ENCODE results near the gene METTL26. TPM values are rescaled to one million over a fixed set of nuclear protein-coding genes. Genes with fewer than 3 reads are reported as not detected.
A peak's percentile ranks its signal among the peaks of the same experiment; 100 is the strongest.

The METTL26 gene
- polyA plus RNA-seq, 3 donors: 57.1 to 80.9 (median 70.4) TPM

GRCh38 chr16:662597-662996 is 26.5 kb upstream of the METTL26 start:
- Mint-ChIP-seq H3K4me3 (no peak overlapping the region), H3K9me3 (no peaks in the 10 kb centered on the region), H3K36me3 (peaks cover 0 to 6% of the 10 kb centered on the region in 2 donors), H3K4me1 (peaks cover 11% of the 10 kb centered on the region), H3K27ac (peak overlapping the region in 1 of 7 donors; percentile 20), H3K27me3 (ENCODE audit: low read depth in 3 of 3) (peaks cover 0 to 2% (median 2%) of the 10 kb centered on the region in 3 donors)
- Histone ChIP-seq H3K9me3 (replicated peaks in 1 of 2; ENCODE audit: control insufficient read depth in 1 of 2, insufficient read depth in 1 of 2, low read length in 2 of 2) (no peaks in the 10 kb centered on the region), H2AFZ (ENCODE audit: insufficient read depth, low read depth, low read length, poor library complexity, severe bottlenecking) (no peak overlapping the region), H3K27me3 (ENCODE audit: control insufficient read depth in 2 of 2, insufficient read depth in 2 of 2, low read length in 2 of 2) (no peaks in the 10 kb centered on the region), H3K36me3 (replicated peaks in 1 of 2; ENCODE audit: control insufficient read depth in 1 of 2, insufficient read depth in 2 of 2, low read length in 2 of 2) (no peaks in the 10 kb centered on the region), H3K9ac (ENCODE audit: insufficient read depth, low read length, poor library complexity, severe bottlenecking) (no peak overlapping the region), H3K4me2 (replicated peaks; ENCODE audit: extremely low read depth, low read length, poor library complexity, severe bottlenecking) (no peak overlapping the region), H3K4me3 (replicated peaks in 1 of 3; ENCODE audit: low read depth in 2 of 3, low read length in 3 of 3) (no peak overlapping the region), H3K4me1 (ENCODE audit: control insufficient read depth in 1 of 2, insufficient read depth in 2 of 2, low read length in 2 of 2) (peaks cover 15 to 20% of the 10 kb centered on the region in 2 donors), H3K79me2 (ENCODE audit: insufficient read depth, low read length) (no peaks in the 10 kb centered on the region), H3K27ac (ENCODE audit: low read depth in 1 of 2, low read length in 2 of 2) (no peak overlapping the region), H4K20me1 (ENCODE audit: insufficient read depth, low read length) (no peaks in the 10 kb centered on the region)
- WGBS (ENCODE audit: insufficient coverage): 95% methylated on average over 21 of the region's 21 CpGs
- no peak for DNase-seq
- no peak for TF ChIP-seq CTCF (IDR thresholded peaks at IDR 0.05)
- intact Hi-C loops (cut with micrococcal nuclease): loop anchor here in 1 of 2 donors (2.0 to 5.0 kb wide), 2 partner anchors 16 to 85 kb away; no protein-coding TSS in a partner anchor

GRCh38 chr16:662095-662494 is 26.0 kb upstream of the METTL26 start:
- H3K27me3 Mint-ChIP-seq (ENCODE audit: low read depth in 3 of 3): peaks cover 0 to 2% (median 2%) of the 10 kb centered on the region in 3 donors
- H3K4me3 Mint-ChIP-seq: no peak overlapping the region
- H2AFZ ChIP-seq (ENCODE audit: insufficient read depth, low read depth, low read length, poor library complexity, severe bottlenecking): no peak overlapping the region
- no peaks in the 10 kb centered on the region for H3K9me3 ChIP-seq (replicated peaks in 1 of 2; ENCODE audit: control insufficient read depth in 1 of 2, insufficient read depth in 1 of 2, low read length in 2 of 2)
- H3K4me1 ChIP-seq (ENCODE audit: control insufficient read depth in 1 of 2, insufficient read depth in 2 of 2, low read length in 2 of 2): peaks cover 11 to 16% of the 10 kb centered on the region in 2 donors
- H3K27ac Mint-ChIP-seq: no peak overlapping the region
- intact Hi-C loops (cut with micrococcal nuclease): loop anchor here in 1 of 2 donors (2.0 to 5.0 kb wide), 2 partner anchors 17 to 85 kb away; no protein-coding TSS in a partner anchor
- H3K36me3 Mint-ChIP-seq: peaks cover 0 to 6% of the 10 kb centered on the region in 2 donors
- peaks cover 10% of the 10 kb centered on the region for H3K4me1 Mint-ChIP-seq
- no peaks in the 10 kb centered on the region for H4K20me1 ChIP-seq (ENCODE audit: insufficient read depth, low read length)
- H3K4me2 ChIP-seq (replicated peaks; ENCODE audit: extremely low read depth, low read length, poor library complexity, severe bottlenecking): no peak overlapping the region
- no peaks in the 10 kb centered on the region for H3K79me2 ChIP-seq (ENCODE audit: insufficient read depth, low read length)
- no peaks in the 10 kb centered on the region for H3K9me3 Mint-ChIP-seq
- H3K36me3 ChIP-seq (replicated peaks in 1 of 2; ENCODE audit: control insufficient read depth in 1 of 2, insufficient read depth in 2 of 2, low read length in 2 of 2): no peaks in the 10 kb centered on the region
- H3K9ac ChIP-seq (ENCODE audit: insufficient read depth, low read length, poor library complexity, severe bottlenecking): no peak overlapping the region
- no peak for TF ChIP-seq CTCF (IDR thresholded peaks at IDR 0.05)
- 96% methylated on average over 17 of the region's 19 CpGs for WGBS (ENCODE audit: insufficient coverage)
- no peaks in the 10 kb centered on the region for H3K27me3 ChIP-seq (ENCODE audit: control insufficient read depth in 2 of 2, insufficient read depth in 2 of 2, low read length in 2 of 2)
- no peak overlapping the region for H3K4me3 ChIP-seq (replicated peaks in 1 of 3; ENCODE audit: low read depth in 2 of 3, low read length in 3 of 3)
- H3K27ac ChIP-seq (ENCODE audit: low read depth in 1 of 2, low read length in 2 of 2): no peak overlapping the region
- no peak for DNase-seq

All from CD14-positive monocyte (primary cell).